HepG2 (cell line): Measurements from ENCODE around the gene ZNF12. TPM values are rescaled to one million over a fixed set of nuclear protein-coding genes. Genes with fewer than 3 reads are reported as not detected.

ENCODE experiments used
- ATAC-seq: fragments of 200-7000 bp; cut with Tn5 transposase; 3 replicates; pipeline ENCODE4 v1.9.1; 2020; ENCODE audit warnings: mild to moderate bottlenecking, moderate library complexity
- BruUV-seq: library from RNA; stranded (reverse); fragments of 400-500 nt; replicated peaks from 2 replicates; lab custom pipeline; 2021; lab: Mats Ljungman, UMichigan
- CTCF ChIA-PET: fragments of 300-600 bp; formaldehyde crosslinking; extraction: SDS; loops from one replicate; lab custom pipeline; 2021; ENCODE audit warnings: low total read pairs, inconsistent platforms, low intra/inter-chr PET ratio; lab: Yijun Ruan, JAX
- POLR2A ChIA-PET: fragments of 350-600 bp; sonication (Branson Sonifier 250); formaldehyde crosslinking; loops from one replicate; lab custom pipeline; 2020; ENCODE audit warnings: antibody characterized with exemption, inconsistent platforms; lab: Yijun Ruan, JAX
- DNase-seq: peaks from one replicate; pipeline ENCODE4 v3.0.0-alpha.2; 2015; ENCODE audit warnings: low spot score
- FAIRE-seq: peaks from 3 replicates; lab custom pipeline; 2011; peaks lifted over from hg19 to GRCh38; lab: Jason Lieb, UNC
- H2AFZ ChIP-seq: one replicate; pipeline ENCODE4 v1.6.1; 2011; ENCODE audit warnings: low read length, inconsistent platforms
- H3K27ac ChIP-seq: fragments of 300-600 bp; 3 replicates; pipeline ENCODE4 v1.8.0; 2011; ENCODE audit warnings: mixed run types, mild to moderate bottlenecking, mixed read lengths, low read length, inconsistent platforms; ENCODE audit not compliant: insufficient read depth; ENCODE audit errors: extremely low read length
- H3K27me3 ChIP-seq, 2 experiments: fragments of 200-600 bp in 1 of 2; 2 replicates in 1 of 2; 3 replicates in 1 of 2; pipeline versions ENCODE4 v1.6.0 to v1.8.0; 2011; ENCODE audit warnings: low read length in 2 of 2, mild to moderate bottlenecking in 2 of 2, moderate library complexity in 2 of 2, inconsistent platforms in 1 of 2; ENCODE audit not compliant: insufficient read depth in 2 of 2, control insufficient read depth in 1 of 2
- H3K36me3 ChIP-seq, 2 experiments: fragments of 200-600 bp in 1 of 2; replicated peaks in 1 of 2; 2 replicates in 1 of 2; 3 replicates in 1 of 2; pipeline versions ENCODE4 v1.5.1 to v1.8.0; 2011; ENCODE audit warnings: low read length in 2 of 2, inconsistent platforms in 1 of 2; ENCODE audit not compliant: insufficient read depth in 2 of 2, control insufficient read depth in 1 of 2
- H3K4me1 ChIP-seq: 2 replicates; pipeline ENCODE4 v1.5.1; 2012; ENCODE audit warnings: low read length, inconsistent platforms; ENCODE audit not compliant: insufficient read depth
- H3K4me2 ChIP-seq: 2 replicates; pipeline ENCODE4 v1.6.0; 2011; ENCODE audit warnings: low read depth, low read length, inconsistent platforms
- H3K4me3 ChIP-seq, 3 experiments: fragments of 200-600 bp in 1 of 3; sonication (generic), shearing (Covaris generic) in 1 of 3; replicated peaks in 1 of 3; 2 replicates each; pipeline ENCODE4 v1.5.1; 2011 to 2016; ENCODE audit warnings: low read length in 3 of 3, inconsistent platforms in 2 of 3, low read depth in 2 of 3, mild to moderate bottlenecking in 2 of 3, control low read depth in 1 of 3, mixed read lengths in 1 of 3; ENCODE audit not compliant: insufficient read depth in 1 of 3
- H3K79me2 ChIP-seq: one replicate; pipeline ENCODE4 v1.6.1; 2011; ENCODE audit warnings: low read length, inconsistent platforms; ENCODE audit not compliant: insufficient read depth
- H3K9ac ChIP-seq: 2 replicates; pipeline ENCODE4 v1.6.0; 2011; ENCODE audit warnings: mild to moderate bottlenecking, low read depth, low read length, inconsistent platforms; ENCODE audit not compliant: insufficient read depth
- H3K9me3 ChIP-seq: 2 replicates; pipeline ENCODE4 v1.5.1; 2012; ENCODE audit warnings: mild to moderate bottlenecking, low read length
- H4K20me1 ChIP-seq: 2 replicates; pipeline ENCODE4 v1.6.0; 2011; ENCODE audit warnings: inconsistent platforms, mild to moderate bottlenecking, low read length, moderate library complexity; ENCODE audit not compliant: insufficient read depth
- AGO2 ChIP-seq: fragments of 200-400 bp; formaldehyde crosslinking; optimal IDR thresholded peaks from 2 replicates; pipeline ENCODE3; 2017; ENCODE audit warnings: mild to moderate bottlenecking, low read depth, low read length, moderate library complexity
- FOXM1 ChIP-seq: sonication (generic); formaldehyde crosslinking; IDR thresholded peaks from 2 replicates; pipeline ENCODE4 v1.5.0; 2020; ENCODE audit warnings: missing genetic modification reagents
- MAFG ChIP-seq: sonication (generic); formaldehyde crosslinking; IDR thresholded peaks from 2 replicates; pipeline ENCODE4 v1.5.1; 2020; ENCODE audit warnings: mild to moderate bottlenecking, missing genetic modification reagents
- POLR2G ChIP-seq: fragments of 200-400 bp; formaldehyde crosslinking; IDR thresholded peaks from 2 replicates; pipeline ENCODE4 v1.6.1; 2018; ENCODE audit warnings: mild to moderate bottlenecking, low read depth, low read length, moderate library complexity
- ZNF17 ChIP-seq: sonication (generic); formaldehyde crosslinking; IDR thresholded peaks from 2 replicates; pipeline ENCODE4 v1.5.0; 2020; ENCODE audit warnings: mild to moderate bottlenecking, missing genetic modification reagents
- whole genome bisulfite sequencing: methylation state at CpG from one replicate; pipeline ENCODE4 v1.1.6; 2017; ENCODE audit warnings: low lambda C conversion rate; 5-methylcytosine and 5-hydroxymethylcytosine counted together
- in situ Hi-C: cut with HindIII; loops from 2 replicates; pipeline ENCODE4 v1.10.0; 2017; ENCODE audit warnings: low pct_unique_long_range_greater_than_20kb; ENCODE audit not compliant: extremely low pct_ligation_motif_present
- intact Hi-C: fragments of 100-400 bp; cut with micrococcal nuclease; formaldehyde crosslinking; loops from one replicate; pipeline ENCODE4 v1.10.0; 2022; ENCODE audit not compliant: unreplicated experiment
- polyA plus RNA-seq, 8 experiments: library from polyadenylated mRNA; depleted of rRNA in 3 of 8; stranded (reverse) in 7 of 8; unstranded in 1 of 8; fragments of >200 nt; fragmentation: Illumina TruSeq in 4 of 8; extraction: Trizol in 4 of 8; gene quantifications; 2 replicates each; pipeline versions ENCODE4 v1.2.1 to v1.2.3, GENCODE V29; 2011 to 2016; ENCODE audit warnings: low read depth in 4 of 8, missing spikeins in 1 of 8, mixed read lengths in 1 of 8; ENCODE audit not compliant: insufficient read depth in 1 of 8
- total RNA-seq, 5 experiments: library from RNA; depleted of rRNA; stranded (reverse); fragments of >200 nt; fragmentation: Illumina TruSeq; extraction: Trizol; gene quantifications; 2 replicates each; pipeline ENCODE4 v1.2.3, GENCODE V29; 2016; ENCODE audit warnings: low read depth in 1 of 5
- TF ChIP-seq, protein P1 (sequence below): sonication (generic); formaldehyde crosslinking; IDR thresholded peaks from 2 replicates; pipeline ENCODE4 v1.4.0; 2020; ENCODE audit warnings: missing genetic modification reagents

Gene ZNF12
- total and polyA plus RNA-seq, 2 of the 13 experiments (the other 11 are each of a cell fraction or from before 2014, with no cell fraction given), result 21.4 to 22.8 TPM

DNA sequence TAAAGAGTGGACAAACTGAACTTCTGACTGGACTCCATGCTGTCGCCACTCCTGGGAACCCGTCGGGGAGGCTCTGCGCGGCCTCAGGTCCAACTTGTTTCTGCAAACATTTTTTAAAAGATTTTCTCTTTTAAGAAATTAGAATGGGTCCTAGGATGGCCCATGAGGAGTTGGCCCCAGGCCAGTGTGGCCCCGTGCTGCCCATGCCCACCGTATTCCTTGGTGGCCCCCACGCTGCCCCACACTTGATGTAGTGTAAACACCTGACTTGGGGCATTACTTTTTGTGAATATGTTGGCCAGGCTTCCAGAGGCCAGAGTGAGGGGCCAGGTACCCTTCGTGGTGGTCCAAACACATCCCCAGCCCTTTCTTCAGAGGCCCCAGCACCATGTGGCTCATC, 50.3 kb downstream of the ZNF12 start:
- ATAC-seq, result no peak
- POLR2A ChIA-PET, result no interaction called here
- no TSS peak for BruUV-seq

DNA sequence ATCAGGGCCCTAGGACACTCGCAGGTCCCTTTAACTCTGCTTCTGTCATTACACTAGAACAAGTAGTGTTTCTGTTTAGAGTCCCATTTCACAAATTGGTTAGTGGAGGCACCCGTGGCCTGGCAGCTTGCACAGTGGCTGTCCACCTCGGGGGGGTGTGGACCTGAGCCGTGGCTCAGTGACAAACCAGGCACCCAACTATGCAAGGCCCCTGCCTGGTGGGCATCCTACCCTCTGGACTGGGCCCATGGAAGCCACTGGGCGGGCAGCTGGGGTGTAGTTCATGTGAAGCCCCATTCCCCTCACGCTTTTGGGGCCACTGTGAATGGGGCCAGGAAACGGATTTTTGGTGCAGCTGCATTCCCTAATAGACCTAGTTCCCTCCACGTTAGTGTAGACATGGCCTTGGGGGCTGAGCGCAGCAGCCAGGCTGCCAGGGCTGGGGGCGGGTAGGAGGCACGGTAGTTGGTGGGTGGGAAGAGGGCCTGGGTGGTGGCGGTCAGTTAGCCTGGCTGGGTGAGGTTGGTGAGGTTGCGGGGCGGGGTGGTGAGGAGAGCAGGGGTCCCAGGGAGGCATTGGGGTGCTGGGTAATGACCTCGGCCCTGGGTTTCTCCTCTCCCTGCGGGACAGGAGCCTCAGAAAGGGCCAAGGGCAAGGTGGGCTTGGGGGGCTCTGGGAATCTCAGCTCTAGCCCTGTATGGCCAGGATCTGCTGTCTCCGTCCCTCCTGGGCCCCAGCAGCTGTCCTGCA, 50.9 kb downstream of the ZNF12 start:
- H3K27me3 ChIP-seq, result no peaks in the 10 kb centered on the region
- no peaks in the 10 kb centered on the region for H4K20me1 ChIP-seq
- FAIRE-seq (no peak), DNase-seq (no peak), ATAC-seq (no peak)
- in situ Hi-C loops, result no loop called here
- no peak overlapping the region for H3K4me2 ChIP-seq
- ChIA-PET POLR2A (no interaction called here), CTCF (no interaction called here)
- peaks cover 2 to 3% of the 10 kb centered on the region in 2 experiments; a peak in 1 of 5 replicates for H3K36me3 ChIP-seq
- TF ChIP-seq, protein P1, sequence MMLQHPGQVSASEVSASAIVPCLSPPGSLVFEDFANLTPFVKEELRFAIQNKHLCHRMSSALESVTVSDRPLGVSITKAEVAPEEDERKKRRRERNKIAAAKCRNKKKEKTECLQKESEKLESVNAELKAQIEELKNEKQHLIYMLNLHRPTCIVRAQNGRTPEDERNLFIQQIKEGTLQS (CRISPR knock-in tag), result no peak
- TF ChIP-seq AGO2, result peak; percentile 41
- intact Hi-C loops, result no loop called here
- no peak overlapping the region for H2AFZ ChIP-seq
- WGBS, result 89% methylated on average over 14 of the region's 17 CpGs
- H3K27ac ChIP-seq, result no peak overlapping the region
- no peaks in the 10 kb centered on the region for H3K79me2 ChIP-seq
- no TSS peak for BruUV-seq
- H3K9ac ChIP-seq, result no peak overlapping the region
- peaks cover 18% of the 10 kb centered on the region for H3K4me1 ChIP-seq
- no peaks in the 10 kb centered on the region for H3K9me3 ChIP-seq
- no peak overlapping the region for H3K4me3 ChIP-seq

More for the DNA sequence above, 50.3 kb downstream of the ZNF12 start:
- intact Hi-C loops (no loop called here), in situ Hi-C loops (no loop called here)
- H3K79me2 ChIP-seq, result no peaks in the 10 kb centered on the region
- no peak overlapping the region for H3K4me3 ChIP-seq
- no peaks in the 10 kb centered on the region for H4K20me1 ChIP-seq
- TF ChIP-seq MAFG (CRISPR knock-in tag), result no peak
- peak; percentile 41; the same call in 1 of the 2 replicates for TF ChIP-seq POLR2G
- TF ChIP-seq FOXM1 (CRISPR knock-in tag), result no peak
- TF ChIP-seq ZNF17 (CRISPR knock-in tag), result no peak
- H3K9ac ChIP-seq, result no peak overlapping the region
- no peak overlapping the region for H2AFZ ChIP-seq
- H3K36me3 ChIP-seq, result peaks cover 2 to 3% of the 10 kb centered on the region in 2 experiments; a peak in 1 of 5 replicates
- FAIRE-seq, result no peak
- H3K9me3 ChIP-seq, result no peaks in the 10 kb centered on the region
- 96% methylated on average over 8 of the region's 9 CpGs for WGBS
- H3K27me3 ChIP-seq, result no peaks in the 10 kb centered on the region; a peak in 1 of 5 replicates
- no peak for DNase-seq
- CTCF ChIA-PET, result no interaction called here
- H3K4me2 ChIP-seq, result no peak overlapping the region
- no peak overlapping the region for H3K27ac ChIP-seq
- peaks cover 18% of the 10 kb centered on the region for H3K4me1 ChIP-seq
